Measurements from ENCODE around the gene CLCNKA.

The CLCNKA gene

DNA sequence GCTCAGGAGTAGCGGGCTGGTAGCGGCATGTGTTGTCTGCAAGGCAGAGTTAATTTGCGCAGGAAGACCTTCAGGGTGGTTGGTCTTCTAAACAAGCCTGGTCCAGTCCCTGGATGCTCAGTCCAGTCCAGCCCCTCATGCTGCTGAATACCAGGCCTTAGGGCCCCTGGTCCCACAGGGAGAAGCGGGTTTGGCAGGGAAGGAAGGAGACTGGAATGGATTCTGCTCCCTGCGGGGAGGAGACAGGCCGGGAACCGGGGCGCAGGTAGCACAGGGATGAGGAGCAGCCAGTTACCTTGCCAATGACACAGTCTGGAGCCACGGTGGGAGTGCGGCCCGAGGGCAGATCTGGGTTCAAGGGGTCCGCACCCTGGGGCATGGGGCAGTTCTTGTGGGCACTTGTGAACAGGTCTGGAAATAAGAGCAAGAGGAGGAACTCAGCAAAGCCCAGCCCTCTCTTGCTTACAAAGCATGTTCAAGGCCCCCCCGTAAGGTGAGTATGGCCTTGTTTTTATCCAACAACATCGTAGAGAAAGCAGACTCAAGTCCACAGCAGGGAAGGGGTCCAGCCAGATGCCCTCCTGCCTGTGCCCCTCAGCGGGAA lies 41.5 kb downstream of the CLCNKA start:
- no peak for DNase-seq (ENCODE audit: low spot score)

DNA sequence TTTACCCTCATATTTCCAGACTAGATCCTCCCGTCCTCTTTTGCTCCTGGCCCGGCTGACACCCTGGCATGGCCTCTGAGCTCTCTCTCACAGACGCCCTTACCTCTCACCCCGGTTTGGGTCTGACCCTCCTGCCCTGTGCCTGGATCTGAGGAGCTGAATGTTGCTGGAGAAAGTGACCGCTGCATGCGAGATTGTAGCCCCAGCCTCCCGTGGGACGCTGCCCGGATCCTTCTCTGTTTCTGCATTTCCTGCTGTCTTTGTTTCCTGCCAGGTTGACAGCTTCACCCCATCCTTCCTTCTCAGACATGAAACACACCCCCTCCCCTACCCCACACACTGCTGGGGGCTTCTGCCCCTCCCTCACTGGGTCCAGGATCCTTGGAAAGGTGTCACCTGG lies 42.1 kb downstream of the CLCNKA start:
- DNase-seq (ENCODE audit: low spot score): no peak

DNA sequence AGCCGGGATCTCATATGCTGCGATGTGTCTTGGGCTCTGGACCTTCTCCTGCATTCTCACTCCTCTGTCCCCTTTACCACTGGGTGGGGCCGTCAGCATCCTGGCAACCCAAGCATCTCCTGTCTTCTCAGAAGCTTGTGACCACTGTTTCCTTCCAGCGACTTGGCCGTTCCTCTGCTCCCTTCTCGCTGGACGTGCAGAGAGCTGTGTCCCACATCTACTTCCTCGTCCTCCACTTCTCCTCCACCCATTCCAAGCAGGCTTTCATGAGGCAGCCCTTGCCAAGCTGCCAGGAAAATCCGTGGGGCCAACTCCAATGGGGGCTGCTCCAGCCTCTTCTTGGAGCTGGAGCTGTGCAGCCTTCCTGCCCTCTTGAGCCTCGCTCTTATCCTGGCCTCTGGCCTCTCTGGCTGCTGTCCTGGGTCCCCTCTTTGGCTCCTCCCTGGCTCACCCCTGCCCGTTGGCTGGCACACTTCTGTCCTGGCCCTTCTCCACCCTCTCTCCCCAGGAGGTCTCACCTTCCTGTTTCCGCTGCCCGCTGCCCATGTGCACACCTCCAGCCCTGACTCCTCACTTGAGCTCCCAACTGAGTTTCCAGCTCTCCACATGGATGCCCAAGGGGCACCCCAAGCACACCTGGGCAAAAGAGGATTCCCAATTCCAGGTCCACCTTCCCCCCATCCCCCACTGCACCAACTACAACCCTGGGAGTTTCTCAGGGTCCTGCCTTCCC lies 42.9 kb downstream of the CLCNKA start:
- no peak for DNase-seq (ENCODE audit: low spot score)

DNA sequence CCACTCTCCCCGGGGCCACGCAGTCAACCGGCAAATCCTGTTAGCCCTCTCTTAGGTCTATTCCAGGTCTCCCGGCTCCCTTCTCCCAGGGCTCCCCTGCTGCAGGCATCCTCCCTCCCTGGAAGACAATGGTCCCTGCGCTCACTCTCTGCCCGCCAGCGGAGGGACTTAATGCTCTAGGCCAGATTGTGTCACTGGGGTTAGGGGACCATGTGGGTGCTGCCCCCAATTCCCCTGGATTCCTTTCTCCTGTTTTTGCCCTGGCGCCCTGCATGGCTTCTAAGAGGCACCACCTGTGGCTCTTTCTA lies 43.4 kb downstream of the CLCNKA start:
- no peak for DNase-seq (ENCODE audit: low spot score)

DNA sequence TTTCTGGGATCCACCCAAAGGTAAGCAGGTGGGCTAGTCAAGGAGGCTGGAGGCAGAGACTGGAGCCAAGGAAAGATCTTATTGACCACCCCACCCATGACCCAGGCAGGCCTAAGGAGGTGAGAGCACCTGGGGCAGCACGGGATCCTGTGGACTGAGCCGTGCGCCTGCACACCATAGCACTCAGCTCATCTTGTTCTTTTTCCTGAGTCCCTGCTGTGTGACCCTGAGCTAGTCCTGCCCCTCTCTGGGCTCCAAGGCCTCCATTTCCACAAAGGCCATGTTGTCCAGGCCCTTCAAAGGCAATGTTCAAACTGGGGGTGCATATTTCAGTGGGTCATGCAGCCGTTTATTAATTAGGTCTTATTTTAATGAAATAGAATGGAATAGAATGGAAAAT lies 44.4 kb downstream of the CLCNKA start:
- DNase-seq (ENCODE audit: low spot score): no peak

DNA sequence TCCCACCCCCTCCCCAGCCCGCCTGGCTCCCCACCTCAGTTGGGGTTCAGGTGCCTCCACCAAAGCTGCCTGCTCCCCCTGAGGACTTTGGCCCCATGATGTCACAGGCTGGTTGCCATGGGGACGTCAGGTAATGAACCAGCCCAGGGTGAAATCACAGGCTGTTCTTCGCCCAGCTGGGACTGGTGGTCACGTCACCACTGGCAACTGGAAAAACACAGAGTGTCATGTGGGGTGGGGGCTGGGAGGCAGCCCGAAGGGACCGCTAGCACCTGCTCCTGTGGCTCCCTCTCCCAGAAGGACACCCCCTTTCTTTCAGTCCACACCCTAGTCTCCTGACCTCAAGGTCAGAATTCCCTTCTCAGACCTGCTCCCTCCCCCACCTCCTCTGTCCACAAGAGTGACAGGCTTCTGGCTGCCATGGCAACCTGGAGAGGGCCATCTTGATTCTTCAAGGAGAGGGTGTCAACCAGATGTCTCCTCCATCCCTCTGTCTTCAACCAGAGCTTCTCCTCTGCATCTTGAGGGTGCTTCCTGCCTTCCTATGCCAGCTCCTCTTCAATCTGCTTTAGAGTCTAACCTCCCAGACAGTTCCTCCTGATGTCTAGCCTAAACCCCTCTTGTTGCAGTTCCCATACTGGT lies 45.4 kb downstream of the CLCNKA start:
- no peak for DNase-seq (ENCODE audit: low spot score)

DNA sequence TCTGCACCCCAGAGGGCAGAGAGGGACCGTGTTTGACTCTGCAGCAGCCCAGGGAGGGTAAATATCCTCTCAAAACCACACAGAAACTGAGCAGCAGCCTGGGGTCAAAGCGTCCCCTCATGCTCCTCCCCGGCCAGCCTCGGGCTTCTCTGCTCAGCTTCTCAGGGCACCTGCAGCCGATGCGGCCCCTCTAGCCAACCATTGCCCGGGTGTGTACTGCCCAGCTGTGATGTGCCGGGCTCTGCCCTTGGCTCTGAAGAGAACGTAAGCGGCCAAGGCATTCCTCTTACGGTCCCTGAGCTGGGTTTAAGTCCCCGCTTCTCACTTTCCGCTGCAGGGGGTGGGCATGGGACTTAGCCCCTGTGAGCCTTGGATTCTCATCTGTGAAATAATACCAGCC lies 46.1 kb downstream of the CLCNKA start:
- DNase-seq (ENCODE audit: low spot score): no peak

DNA sequence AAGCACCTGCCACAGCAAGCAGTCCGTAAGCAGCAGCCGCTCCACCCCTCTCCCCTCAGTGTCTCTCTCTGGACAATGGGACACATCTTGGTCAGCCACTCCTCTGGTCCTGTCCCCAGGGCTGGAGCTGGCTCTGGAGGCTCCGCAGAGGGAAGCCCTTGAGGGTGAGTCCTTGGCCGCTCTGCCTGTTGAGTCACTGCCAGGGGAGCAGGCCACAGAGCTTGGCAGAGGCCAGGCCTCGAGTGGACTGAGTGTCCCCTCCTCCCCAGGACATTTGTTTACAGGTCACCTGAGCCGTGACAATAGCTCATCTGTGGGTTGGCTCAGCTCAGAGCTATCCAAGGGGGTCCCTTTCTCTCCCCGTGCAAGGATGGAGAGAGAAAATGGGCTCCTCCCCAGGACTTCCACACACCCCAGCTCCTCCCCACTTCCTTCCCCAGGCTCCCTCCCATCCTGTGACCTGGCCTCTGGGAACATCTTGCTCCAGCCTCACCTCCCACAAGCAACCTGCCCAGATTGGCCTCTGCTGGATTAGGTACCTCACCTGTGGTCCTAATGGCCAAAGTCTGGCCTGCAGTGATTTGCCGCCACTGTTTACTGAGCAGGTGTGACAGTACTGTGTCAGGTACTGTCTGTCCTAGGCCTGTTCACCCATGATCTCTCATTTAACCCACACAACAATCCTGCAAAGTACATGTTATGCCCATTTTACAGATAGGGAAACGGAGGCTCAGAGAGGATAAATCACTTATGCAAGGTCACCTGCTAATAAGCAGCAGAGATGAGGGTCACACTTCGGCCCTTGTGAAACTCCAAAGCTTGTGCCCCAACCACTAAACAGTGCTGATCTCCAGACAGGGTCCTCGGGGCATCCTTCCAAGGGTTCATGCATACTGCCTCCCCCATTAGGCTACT lies 46.8 kb downstream of the CLCNKA start:
- no peak for DNase-seq (ENCODE audit: low spot score)

DNA sequence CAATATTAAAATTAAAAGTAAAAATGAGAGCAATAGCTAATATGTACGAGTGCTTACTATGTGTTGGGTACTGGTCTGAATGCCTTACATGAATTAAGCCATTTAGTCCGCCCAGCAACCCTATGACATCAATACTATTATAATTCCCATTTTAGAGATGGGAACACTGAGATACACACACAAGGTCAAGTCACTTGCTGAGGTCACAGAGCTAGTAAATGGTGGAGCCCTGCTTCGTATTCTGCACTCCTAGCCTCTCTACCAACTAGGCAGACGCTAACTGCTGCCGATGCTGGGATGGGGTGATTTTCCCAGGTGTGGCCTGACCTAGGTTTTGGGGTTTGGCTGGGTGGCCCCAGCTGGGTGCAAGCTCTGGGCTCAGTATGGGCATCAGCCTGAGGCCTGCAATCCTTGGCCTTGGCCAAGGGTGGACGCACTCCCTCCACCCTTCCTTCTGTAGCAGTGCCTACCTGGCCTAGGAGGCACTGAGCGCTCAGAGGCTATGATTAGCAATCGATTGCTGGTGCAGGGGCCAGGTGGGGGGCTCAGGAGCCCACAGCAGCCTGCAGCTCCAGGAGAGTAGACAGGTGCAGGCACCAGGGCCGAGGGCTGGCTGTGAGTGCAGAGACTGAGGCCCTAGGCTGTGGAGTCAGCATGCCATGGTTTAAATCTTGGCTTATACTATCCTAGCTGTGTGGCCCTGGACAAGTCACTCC lies 49.0 kb downstream of the CLCNKA start:
- DNase-seq (ENCODE audit: low spot score): no peak

DNA sequence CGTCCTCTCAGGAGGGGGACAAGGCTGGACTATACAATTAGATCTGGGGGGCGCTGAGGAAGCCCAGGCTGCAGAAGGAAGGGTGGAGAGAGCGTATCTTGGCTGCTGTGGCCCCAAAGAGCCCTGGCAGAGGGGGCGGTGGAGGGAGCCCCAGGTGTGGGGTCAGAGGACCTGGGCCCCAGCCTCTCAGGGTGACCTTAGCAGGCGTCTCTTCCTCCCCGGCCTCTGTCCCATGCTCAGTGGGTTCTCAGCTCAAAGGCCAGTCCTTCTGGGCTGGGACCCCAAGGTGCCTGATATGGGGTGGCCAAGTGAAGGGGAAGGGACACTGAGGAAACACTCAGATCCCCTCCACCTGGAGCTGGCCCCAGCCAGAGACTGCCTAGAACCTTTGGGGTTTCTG lies 49.8 kb downstream of the CLCNKA start:
- no peak for DNase-seq (ENCODE audit: low spot score)

DNA sequence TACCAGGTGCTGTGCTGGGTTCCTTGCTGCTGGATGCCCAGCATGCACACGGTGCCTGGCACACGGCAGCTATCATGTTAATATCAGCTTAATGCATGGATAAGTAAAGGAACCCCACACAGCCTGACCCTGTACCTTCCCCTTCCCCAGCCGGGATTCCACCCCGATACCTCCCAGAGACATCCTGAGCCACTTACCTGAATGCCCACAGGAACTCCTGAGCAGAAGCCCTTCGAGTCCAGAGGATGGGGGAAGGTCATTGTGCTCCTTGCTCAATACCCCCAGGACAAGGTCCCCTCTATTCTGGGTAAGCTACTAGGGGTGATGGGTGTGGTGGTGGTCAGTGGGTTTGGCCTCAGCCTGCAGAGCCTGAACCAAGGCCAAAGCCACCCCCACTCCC lies 50.3 kb downstream of the CLCNKA start:
- no peak for DNase-seq (ENCODE audit: low spot score)

DNA sequence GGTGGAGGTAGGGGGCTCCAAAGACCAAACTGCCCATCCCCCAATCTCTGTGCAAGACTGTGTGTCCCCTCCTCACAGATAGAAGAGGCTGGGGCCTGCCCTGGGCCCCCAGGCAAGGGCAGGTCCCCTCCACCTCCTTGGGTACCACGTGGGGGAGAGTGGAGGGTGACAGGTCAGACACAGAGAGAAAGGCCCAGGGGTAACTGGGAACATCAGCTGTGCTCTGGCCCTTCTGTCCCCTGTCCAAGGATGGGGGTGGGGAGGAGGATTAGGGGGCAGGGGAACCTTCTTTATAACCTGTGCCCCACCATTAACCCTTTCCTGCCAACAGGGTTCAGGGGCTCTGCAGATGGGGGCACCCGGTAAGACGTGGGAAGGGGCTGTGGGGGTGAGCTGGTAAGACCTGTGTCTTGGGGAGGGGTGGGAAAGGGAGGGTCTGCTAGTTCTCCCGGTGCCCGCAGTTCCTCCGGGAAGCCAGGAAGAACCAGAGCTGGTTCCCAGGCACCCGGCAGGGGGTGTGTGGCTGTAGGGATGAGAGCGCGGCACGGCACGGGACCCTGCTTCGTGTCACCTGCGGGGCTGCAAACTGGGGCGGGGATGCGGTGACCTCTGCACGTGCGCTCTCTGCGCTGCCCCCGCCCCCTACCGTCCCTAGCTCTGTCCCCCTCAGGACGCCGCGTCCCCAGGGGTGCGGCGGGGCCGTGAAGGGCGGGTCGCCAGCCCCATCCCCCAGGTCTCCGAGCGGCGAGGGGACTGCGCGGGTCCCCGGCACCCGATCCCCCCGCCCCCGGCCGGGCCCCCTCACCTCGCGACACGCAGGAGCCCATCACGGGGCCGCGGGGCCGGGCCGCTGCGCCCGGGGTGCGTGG lies 51.0 kb downstream of the CLCNKA start:
- DNase-seq (ENCODE audit: low spot score): no peak

DNA sequence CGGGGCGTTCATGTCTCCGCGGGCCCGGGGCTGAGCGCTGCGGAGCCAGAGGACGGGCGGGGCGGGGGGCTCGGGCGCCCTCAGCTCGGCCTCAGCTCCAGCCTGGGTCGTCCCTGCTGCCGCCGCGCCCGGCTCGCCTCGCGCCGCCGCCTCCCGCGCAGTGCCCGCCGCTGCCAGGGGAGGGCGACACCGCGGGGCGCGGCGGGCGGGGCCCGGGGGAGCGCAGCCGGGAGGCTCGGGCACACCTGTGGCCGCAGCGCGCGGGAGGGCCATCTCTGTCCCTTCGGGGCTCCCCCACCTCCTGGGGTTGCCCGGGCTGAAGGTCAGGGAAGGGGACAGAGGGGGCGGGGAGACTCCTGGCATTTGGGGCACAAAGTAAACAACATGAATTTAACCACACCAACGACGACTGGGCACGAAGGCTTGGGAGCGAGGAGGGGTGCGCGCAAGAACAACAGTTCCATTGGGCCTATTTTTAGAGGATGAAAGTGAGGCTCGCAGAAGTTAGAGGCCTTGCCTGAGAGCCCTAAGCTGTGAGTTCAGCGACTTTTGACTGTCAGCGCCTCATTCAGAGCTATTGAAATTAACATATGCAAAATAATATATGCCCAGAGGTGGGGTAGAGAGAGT lies 51.8 kb downstream of the CLCNKA start, which contains the start of gene FAM131C:
FAM131C (minus strand) TSS at position 162 of the 630 bp plus-strand sequence. CDS start 209 bp downstream, outside the sequence.
- DNase-seq (ENCODE audit: low spot score): no peak

DNA sequence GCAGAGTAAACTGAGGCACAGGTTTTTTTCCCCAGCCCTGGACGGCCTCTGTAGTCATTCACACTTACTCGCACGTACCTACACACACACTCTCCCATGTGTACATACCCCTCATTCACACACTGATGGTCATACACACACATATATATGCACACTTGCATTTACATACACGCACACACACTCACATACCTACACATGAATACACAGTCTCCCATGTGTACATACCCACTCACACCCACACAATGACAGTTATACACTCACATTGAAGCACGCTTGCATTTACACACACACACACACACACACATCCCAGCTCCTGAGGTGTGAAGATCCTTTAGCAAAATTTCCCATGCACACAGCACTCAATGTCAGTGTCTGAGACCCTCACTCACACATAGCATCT lies 52.4 kb downstream of the CLCNKA start:
- DNase-seq (ENCODE audit: low spot score): no peak

DNA sequence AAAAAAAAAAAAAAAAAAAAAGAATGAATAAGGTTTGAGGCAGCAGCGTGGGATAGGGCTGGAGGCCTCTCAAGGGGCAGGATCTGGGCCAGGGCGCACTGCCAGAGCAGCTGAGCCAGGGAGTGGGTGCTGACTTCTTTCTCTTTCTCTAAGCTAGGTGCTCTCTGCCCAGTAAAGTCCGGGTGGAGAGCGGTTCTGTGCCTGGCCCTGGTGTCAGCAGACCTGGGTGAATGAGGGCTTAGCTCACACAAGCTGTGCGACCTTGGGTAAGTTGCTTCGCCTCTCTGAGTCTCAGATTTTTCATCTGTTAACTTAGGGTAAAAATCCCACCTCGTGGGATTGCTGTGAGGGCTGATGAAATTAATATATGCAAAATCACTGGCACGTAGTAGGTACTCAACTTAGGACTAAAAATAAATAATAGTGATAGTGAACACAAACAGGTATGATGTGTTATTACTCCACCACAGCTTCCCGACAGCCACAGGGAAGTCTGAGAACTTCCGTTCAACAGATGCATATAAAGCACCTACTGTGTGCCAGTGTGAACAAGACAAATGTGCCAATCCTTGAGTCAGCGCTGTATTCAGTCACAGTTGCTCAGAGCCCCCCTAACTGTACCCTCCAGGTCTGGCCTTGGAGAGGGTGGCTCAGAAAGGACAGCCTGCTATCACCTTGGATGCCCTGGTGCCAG lies 53.6 kb downstream of the CLCNKA start:
- no peak for DNase-seq (ENCODE audit: low spot score)

DNA sequence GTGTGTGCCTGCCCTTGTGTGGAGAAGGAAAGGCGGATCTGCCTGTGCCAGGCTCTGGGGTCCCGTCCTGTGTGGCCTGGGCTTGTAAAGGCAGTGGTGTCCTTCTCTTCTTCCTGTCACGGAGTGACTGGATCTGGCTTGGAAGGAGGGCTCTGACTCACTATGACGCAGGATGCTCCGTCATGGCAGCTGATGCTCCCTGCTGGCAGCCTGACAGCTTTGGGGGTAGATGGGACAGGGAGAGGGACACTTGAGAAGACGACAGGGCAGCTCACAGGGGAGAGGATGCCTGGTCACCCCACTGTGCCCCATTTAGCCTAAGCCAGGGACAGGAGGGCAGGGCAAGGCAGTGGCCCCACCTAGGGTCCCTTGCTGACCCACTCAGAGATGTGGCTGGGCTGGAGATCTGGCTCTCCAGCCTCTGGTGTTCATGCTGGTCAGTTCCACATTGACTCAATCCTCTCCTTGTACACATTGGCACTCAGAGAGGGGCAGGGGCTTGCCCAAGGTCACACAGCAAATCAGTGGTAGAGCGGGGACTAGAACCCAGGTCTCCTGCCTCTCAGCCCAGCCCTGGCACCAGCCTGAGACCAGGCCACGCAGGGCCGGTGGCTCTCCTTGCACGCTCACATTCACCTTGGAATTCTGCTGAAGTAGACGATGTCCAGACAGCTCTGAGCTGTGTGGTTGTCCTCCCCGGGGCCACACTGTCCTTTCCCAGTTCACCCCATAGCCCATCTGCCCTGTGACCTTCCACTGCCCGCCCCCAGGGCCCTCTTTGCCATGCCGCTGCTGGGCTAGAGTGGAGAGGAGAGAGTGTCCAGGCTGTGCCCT lies 54.4 kb downstream of the CLCNKA start:
- DNase-seq (ENCODE audit: low spot score): no peak

DNA sequence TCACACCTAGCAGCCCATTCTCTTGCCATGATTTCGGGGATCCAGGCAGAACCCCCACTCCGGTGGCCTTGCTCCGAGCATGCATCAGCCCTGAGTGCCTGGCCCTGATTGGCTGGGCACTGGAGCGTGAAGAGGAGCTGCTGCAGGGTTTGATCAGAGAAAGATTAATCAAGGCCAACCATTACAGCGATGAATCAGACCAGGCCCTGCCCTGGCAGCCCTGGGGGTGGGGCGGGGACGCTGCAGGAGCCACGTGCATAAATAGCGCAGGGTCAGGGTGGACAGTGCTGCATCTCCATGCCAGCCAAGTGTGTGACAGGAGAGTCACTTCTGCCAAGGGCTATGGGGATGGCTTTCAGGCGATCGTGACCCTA lies 55.0 kb downstream of the CLCNKA start:
- no peak for DNase-seq (ENCODE audit: low spot score)

DNA sequence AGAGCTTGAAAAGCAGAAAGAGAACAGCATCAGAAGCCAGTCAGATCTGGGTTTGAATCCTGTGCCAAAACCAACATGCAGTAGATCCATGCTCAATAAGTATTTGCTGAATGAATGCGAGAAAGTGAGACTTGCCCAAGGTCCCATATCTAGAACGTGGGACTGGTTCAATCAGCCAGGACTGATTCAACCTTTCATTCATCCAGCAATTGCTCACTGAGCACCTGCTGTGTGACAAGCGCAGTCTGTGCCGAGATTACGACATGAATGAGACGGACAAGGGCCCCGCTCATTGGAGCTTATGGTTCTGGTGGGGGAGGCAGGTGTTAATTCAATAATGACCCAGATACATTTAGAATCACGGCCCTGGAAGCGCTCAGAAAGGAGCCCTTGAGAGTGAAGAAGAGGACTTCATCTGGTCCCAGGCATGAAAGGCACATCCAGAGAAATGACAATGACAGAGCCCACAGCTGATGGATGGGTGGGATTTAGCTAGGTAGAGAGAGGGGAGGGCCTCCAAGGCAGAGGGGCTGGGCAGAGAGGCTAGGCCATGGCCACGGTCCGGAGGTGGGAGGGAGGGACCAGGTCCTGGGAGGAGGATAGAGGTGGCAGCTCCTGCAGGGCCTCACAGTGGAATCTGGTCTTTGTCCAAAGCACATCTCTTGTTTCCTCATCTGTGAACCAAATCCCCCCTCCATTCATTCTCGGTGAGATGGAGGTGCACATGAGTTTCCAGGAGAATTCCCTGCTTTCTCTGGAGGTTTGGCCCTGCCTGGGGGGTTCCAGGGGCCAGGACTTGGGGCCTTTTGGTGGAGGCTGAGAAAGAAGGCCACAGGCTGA lies 55.8 kb downstream of the CLCNKA start:
- no peak for DNase-seq (ENCODE audit: low spot score)
